H1 (cell line): ENCODE data around the gene LSG1. TPM values are rescaled to one million over a fixed set of nuclear protein-coding genes. Genes with fewer than 3 reads are reported as not detected.

Experiments
- CTCF ChIA-PET: fragments of 300-600 bp; sonication (Branson Sonifier 250); formaldehyde crosslinking; loops from one replicate; lab custom pipeline; 2021; ENCODE audit not compliant: partially characterized antibody; lab: Charles Lee
- POLR2A ChIA-PET: fragments of 300-600 bp; sonication (Branson Sonifier 250); formaldehyde crosslinking; loops from one replicate; lab custom pipeline; 2021; ENCODE audit warnings: inconsistent platforms; ENCODE audit not compliant: partially characterized antibody; lab: Charles Lee
- DNase-seq, 2 experiments: peaks; one replicate each; pipeline versions ENCODE4 v3.0.0 to v3.0.0-alpha.2; 2010 to 2022; ENCODE audit warnings: low spot score in 2 of 2, low read depth in 1 of 2, mixed read lengths in 1 of 2
- FAIRE-seq: peaks from 2 replicates; lab custom pipeline; 2011; peaks lifted over from hg19 to GRCh38; lab: Jason Lieb, UNC
- H2AFZ ChIP-seq: 2 replicates; pipeline ENCODE4 v1.8.1; 2012; ENCODE audit warnings: low read length, inconsistent platforms
- H2AK5ac ChIP-seq: 2 replicates; pipeline ENCODE4 v1.6.1; 2013; ENCODE audit warnings: low read depth, low read length
- H2BK120ac ChIP-seq: replicated peaks from 2 replicates; pipeline ENCODE3; 2013; ENCODE audit warnings: low read depth, low read length, inconsistent platforms
- H2BK12ac ChIP-seq: 2 replicates; pipeline ENCODE4 v1.6.1; 2013; ENCODE audit warnings: low read depth, low read length
- H2BK15ac ChIP-seq: 2 replicates; pipeline ENCODE4 v1.6.1; 2013; ENCODE audit warnings: low read length
- H2BK20ac ChIP-seq: 2 replicates; pipeline ENCODE4 v1.6.1; 2013; ENCODE audit warnings: low read length
- H2BK5ac ChIP-seq: 2 replicates; pipeline ENCODE4 v1.6.1; 2013; ENCODE audit warnings: low read depth, low read length
- H3K14ac ChIP-seq: 2 replicates; pipeline ENCODE4 v1.6.1; 2013; ENCODE audit warnings: inconsistent platforms; ENCODE audit not compliant: insufficient read length
- H3K18ac ChIP-seq: 2 replicates; pipeline ENCODE4 v1.6.1; 2013; ENCODE audit warnings: low read length; ENCODE audit errors: extremely low read depth
- H3K23ac ChIP-seq: 2 replicates; pipeline ENCODE4 v1.6.1; 2013; ENCODE audit warnings: inconsistent platforms; ENCODE audit not compliant: insufficient read length
- H3K23me2 ChIP-seq: 2 replicates; pipeline ENCODE4 v1.6.1; 2013; ENCODE audit warnings: low read depth, low read length
- H3K27ac ChIP-seq: 2 replicates; pipeline ENCODE4 v1.6.1; 2011; ENCODE audit warnings: low read depth, low read length, inconsistent platforms
- H3K27me3 ChIP-seq, 4 experiments: replicated peaks in 1 of 4; 1 replicate in 1 of 4; 2 replicates in 3 of 4; pipeline versions ENCODE4 v1.6.1 to v1.8.1; 2011 to 2013; ENCODE audit warnings: low read length in 3 of 4, mild to moderate bottlenecking in 3 of 4, inconsistent platforms in 2 of 4, mixed read lengths in 2 of 4, moderate library complexity in 1 of 4; ENCODE audit not compliant: control insufficient read depth in 3 of 4, insufficient read depth in 3 of 4; ENCODE audit errors: extremely low read depth in 1 of 4
- H3K36me3 ChIP-seq, 4 experiments: 2 replicates each; pipeline versions ENCODE4 v1.6.1 to v1.8.1; 2011 to 2013; ENCODE audit warnings: mild to moderate bottlenecking in 4 of 4, low read length in 3 of 4, moderate library complexity in 2 of 4, control low read depth in 1 of 4, inconsistent platforms in 1 of 4; ENCODE audit not compliant: insufficient read depth in 4 of 4, control insufficient read depth in 2 of 4
- H3K4ac ChIP-seq: replicated peaks from 2 replicates; pipeline ENCODE3; 2013; ENCODE audit warnings: low read length, low read depth, mixed read lengths, inconsistent platforms; ENCODE audit not compliant: insufficient read length
- H3K4me1 ChIP-seq, 4 experiments: replicated peaks in 1 of 4; 1 replicate in 1 of 4; 2 replicates in 3 of 4; pipeline versions ENCODE4 v1.6.1 to v1.8.1; 2011 to 2013; ENCODE audit warnings: low read length in 3 of 4, inconsistent platforms in 2 of 4, mixed read lengths in 1 of 4; ENCODE audit not compliant: insufficient read depth in 4 of 4, control insufficient read depth in 3 of 4
- H3K4me2 ChIP-seq, 2 experiments: 2 replicates each; pipeline versions ENCODE4 v1.6.1 to v1.8.1; 2011 to 2013; ENCODE audit warnings: low read depth in 2 of 2, low read length in 2 of 2, control low read depth in 1 of 2, inconsistent platforms in 1 of 2, mild to moderate bottlenecking in 1 of 2; ENCODE audit not compliant: insufficient read depth in 1 of 2
- H3K4me3 ChIP-seq, 4 experiments: fragments of 200-600, 300-600 bp in 1 of 4; sonication (generic), shearing (Covaris generic), sonication (Bioruptor Twin) in 1 of 4; 2 replicates each; pipeline versions ENCODE4 v1.5.1 to v1.8.1; 2011 to 2016; ENCODE audit warnings: low read length in 4 of 4, low read depth in 3 of 4, control low read depth in 2 of 4, inconsistent platforms in 2 of 4, mild to moderate bottlenecking in 2 of 4, mixed read lengths in 1 of 4, moderate library complexity in 1 of 4; ENCODE audit not compliant: insufficient read depth in 2 of 4; ENCODE audit errors: extremely low read depth in 1 of 4
- H3K56ac ChIP-seq: replicated peaks from 2 replicates; pipeline ENCODE3; 2013; ENCODE audit warnings: low read depth, mild to moderate bottlenecking, mixed read lengths, low read length, inconsistent platforms; ENCODE audit not compliant: insufficient read length
- H3K79me1 ChIP-seq: 2 replicates; pipeline ENCODE4 v1.6.1; 2013; ENCODE audit warnings: low read depth, low read length, control low read depth
- H3K79me2 ChIP-seq, 2 experiments: 2 replicates each; pipeline versions ENCODE4 v1.6.1 to v1.8.1; 2012 to 2013; ENCODE audit warnings: low read length in 2 of 2, mild to moderate bottlenecking in 2 of 2, inconsistent platforms in 1 of 2; ENCODE audit not compliant: insufficient read depth in 2 of 2, control insufficient read depth in 1 of 2
- H3K9ac ChIP-seq, 4 experiments: replicated peaks in 1 of 4; 1 replicate in 1 of 4; 2 replicates in 3 of 4; pipeline versions ENCODE4 v1.6.1 to v1.8.1; 2011 to 2013; ENCODE audit warnings: low read depth in 3 of 4, low read length in 3 of 4, control low read depth in 2 of 4, mild to moderate bottlenecking in 2 of 4, moderate library complexity in 2 of 4, inconsistent platforms in 1 of 4; ENCODE audit errors: extremely low read depth in 1 of 4
- H3K9me3 ChIP-seq, 2 experiments: 2 replicates each; pipeline versions ENCODE4 v1.6.1 to v1.8.1; 2012 to 2013; ENCODE audit warnings: mild to moderate bottlenecking in 2 of 2, moderate library complexity in 2 of 2, control low read depth in 1 of 2, inconsistent platforms in 1 of 2, low read depth in 1 of 2, low read length in 1 of 2, mixed read lengths in 1 of 2; ENCODE audit not compliant: insufficient read depth in 2 of 2
- H4K20me1 ChIP-seq, 2 experiments: replicated peaks in 1 of 2; 2 replicates each; pipeline versions ENCODE3 to v1.8.1; 2011 to 2013; ENCODE audit warnings: inconsistent platforms in 2 of 2, low read length in 2 of 2, mild to moderate bottlenecking in 1 of 2; ENCODE audit not compliant: insufficient read depth in 2 of 2, control insufficient read depth in 1 of 2
- H4K5ac ChIP-seq: 2 replicates; pipeline ENCODE4 v1.6.1; 2013; ENCODE audit warnings: low read length, low read depth, mixed read lengths, inconsistent platforms; ENCODE audit not compliant: insufficient read length
- H4K8ac ChIP-seq: 2 replicates; pipeline ENCODE4 v1.8.0; 2013; ENCODE audit warnings: mild to moderate bottlenecking, moderate library complexity, low read length, inconsistent platforms; ENCODE audit not compliant: insufficient read depth; ENCODE audit errors: extremely low read depth
- H4K91ac ChIP-seq: replicated peaks from 2 replicates; pipeline ENCODE3; 2013; ENCODE audit warnings: low read length, mixed read lengths, inconsistent platforms; ENCODE audit not compliant: insufficient read length
- WGBS, 2 experiments: shearing (Covaris generic) in 1 of 2; methylation state at CpG; one replicate each; pipeline versions ENCODE4 v1.1.6 to v1.1.7; 2013 to 2015; ENCODE audit warnings: low lambda C conversion rate in 2 of 2, mixed read lengths in 2 of 2, inconsistent platforms in 1 of 2, low coverage in 1 of 2, missing lambda C conversion rate in 1 of 2; ENCODE audit not compliant: insufficient replicate concordance in 2 of 2, insufficient coverage in 1 of 2, insufficient read length in 1 of 2; ENCODE audit errors: extremely low coverage in 1 of 2, missing lambda C conversion rate in 1 of 2; 5-methylcytosine and 5-hydroxymethylcytosine counted together
- polyA plus RNA-seq, 7 experiments: library from polyadenylated mRNA; depleted of rRNA in 3 of 7; stranded (reverse) in 5 of 7; unstranded in 2 of 7; fragments of >200 nt in 5 of 7; fragments of 200-250 nt in 2 of 7; gene quantifications; 1 replicate in 5 of 7; 2 replicates in 1 of 7; 4 replicates in 1 of 7; pipeline versions ENCODE4 v1.2.1 to v1.2.3, GENCODE V29; 2011 to 2013; ENCODE audit warnings: missing spikeins in 2 of 7, mixed read lengths in 2 of 7
- total RNA-seq: library from RNA; stranded (reverse); fragmentation: NEBNext Ultra II Directional; extraction: Animal tissue kit (Norgen Biotek cat#: 25700); gene quantifications from 2 replicates; pipeline ENCODE4 v1.2.1, GENCODE V29; 2021

Gene LSG1
- total and polyA plus RNA-seq, 2 of the 8 experiments (the other 6 are each of a cell fraction or from before 2014, with no cell fraction given), result 23.7 to 47.6 TPM

GRCh38 chr3:194711913-194712312, 39.9 kb upstream of the LSG1 start:
- H3K23ac ChIP-seq, result no peak overlapping the region
- WGBS, 2 experiments, result 88% methylated on average over 6 of the region's 6 CpGs; no CpG with 5 or more reads in 1 of the 2 experiments
- no peak overlapping the region for H4K5ac ChIP-seq
- H3K4me3 ChIP-seq, result no peak overlapping the region
- DNase-seq (no peak), FAIRE-seq (no peak)
- H2AK5ac ChIP-seq, result no peak overlapping the region
- H3K23me2 ChIP-seq, result no peaks in the 10 kb centered on the region
- H2BK5ac ChIP-seq, result no peak overlapping the region
- no peak overlapping the region for H2AFZ ChIP-seq
- ChIA-PET POLR2A (no interaction called here), CTCF (no interaction called here)
- H3K9me3 ChIP-seq, result no peaks in the 10 kb centered on the region
- H2BK12ac ChIP-seq, result no peak overlapping the region
- no peak overlapping the region for H3K4me2 ChIP-seq
- H3K27ac ChIP-seq, result no peak overlapping the region
- no peak overlapping the region for H3K18ac ChIP-seq
- H2BK120ac ChIP-seq, result no peak overlapping the region
- no peak overlapping the region for H4K8ac ChIP-seq
- no peaks in the 10 kb centered on the region for H4K20me1 ChIP-seq
- no peaks in the 10 kb centered on the region for H3K79me1 ChIP-seq
- no peaks in the 10 kb centered on the region for H3K27me3 ChIP-seq
- no peak overlapping the region for H3K9ac ChIP-seq
- H2BK15ac ChIP-seq, result no peak overlapping the region
- no peaks in the 10 kb centered on the region for H3K36me3 ChIP-seq
- no peaks in the 10 kb centered on the region for H3K79me2 ChIP-seq
- H3K14ac ChIP-seq, result no peak overlapping the region
- no peak overlapping the region for H3K4ac ChIP-seq
- no peak overlapping the region for H2BK20ac ChIP-seq
- peaks cover 0 to 3% (median 2%) of the 10 kb centered on the region in 4 experiments; a peak in 5 of 7 replicates for H3K4me1 ChIP-seq
- no peak overlapping the region for H4K91ac ChIP-seq
- H3K56ac ChIP-seq, result no peak overlapping the region
